Neural cell (in vitro differentiated cells): ENCODE data around the gene NOTCH2. TPM values are rescaled to one million over a fixed set of nuclear protein-coding genes. Genes with fewer than 3 reads are reported as not detected.

ENCODE experiments used
- H2AFZ ChIP-seq: fragments of 200-600, 300-800 bp; sonication (generic), shearing (Covaris generic); 2 replicates; pipeline ENCODE4 v1.6.0; 2014; ENCODE audit warnings: low read depth, mild to moderate bottlenecking, antibody characterized with exemption, low read length, moderate library complexity
- H3F3A ChIP-seq: fragments of 200-600 bp; shearing (Covaris generic); 2 replicates; pipeline ENCODE4 v1.6.1; 2016; ENCODE audit warnings: mild to moderate bottlenecking, moderate library complexity, mixed read lengths, antibody characterized with exemption, low read length; ENCODE audit not compliant: insufficient read depth, poor library complexity, severe bottlenecking
- H3K27ac ChIP-seq: fragments of 200-600, 300-800 bp; sonication (generic), shearing (Covaris generic); 2 replicates; pipeline ENCODE4 v1.5.1; 2014; ENCODE audit warnings: mild to moderate bottlenecking, low read length, moderate library complexity
- H3K27me3 ChIP-seq: fragments of 300-800, 200-600 bp; sonication (generic), shearing (Covaris generic); 2 replicates; pipeline ENCODE4 v1.6.0; 2014; ENCODE audit warnings: mild to moderate bottlenecking, low read depth, low read length, moderate library complexity; ENCODE audit not compliant: insufficient read depth
- H3K36me3 ChIP-seq: fragments of 300-800, 200-600 bp; sonication (generic), shearing (Covaris generic); 2 replicates; pipeline ENCODE4 v1.5.1; 2014; ENCODE audit warnings: mild to moderate bottlenecking, antibody characterized with exemption, low read length, moderate library complexity; ENCODE audit not compliant: insufficient read depth
- H3K4me2 ChIP-seq: fragments of 300-800, 200-600 bp; sonication (generic), shearing (Covaris generic); 2 replicates; pipeline ENCODE4 v1.6.0; 2014; ENCODE audit warnings: mild to moderate bottlenecking, low read length
- H3K4me3 ChIP-seq: fragments of 300-800, 200-600 bp; sonication (generic), shearing (Covaris generic); 2 replicates; pipeline ENCODE4 v1.5.1; 2014; ENCODE audit warnings: mild to moderate bottlenecking, low read length, moderate library complexity
- H3K79me2 ChIP-seq: fragments of 200-600 bp; shearing (Covaris generic); replicated peaks from 2 replicates; pipeline ENCODE4 v1.6.0; 2014; ENCODE audit warnings: mild to moderate bottlenecking, low read length, moderate library complexity; ENCODE audit not compliant: insufficient read depth
- H3K9ac ChIP-seq: fragments of 300-800, 200-600 bp; sonication (generic), shearing (Covaris generic); 2 replicates; pipeline ENCODE4 v1.6.1; 2016; ENCODE audit warnings: mild to moderate bottlenecking, low read length, mixed read lengths
- H3K9me2 ChIP-seq: fragments of 200-600 bp; shearing (Covaris generic); 2 replicates; pipeline ENCODE4 v1.6.1; 2016; ENCODE audit warnings: mild to moderate bottlenecking, low read length, mixed read lengths; ENCODE audit not compliant: insufficient read depth
- H3K9me3 ChIP-seq: fragments of 200-600, 300-800 bp; sonication (generic), shearing (Covaris generic); 2 replicates; pipeline ENCODE4 v1.6.1; 2016; ENCODE audit warnings: mild to moderate bottlenecking, mixed run types, low read length, moderate library complexity, mixed read lengths
- H4K20me1 ChIP-seq: fragments of 200-600 bp; shearing (Covaris generic); 2 replicates; pipeline ENCODE4 v1.6.1; 2016; ENCODE audit warnings: mild to moderate bottlenecking, mixed run types; ENCODE audit not compliant: insufficient read depth
- CTCF ChIP-seq: fragments of 450-650 bp; IDR thresholded peaks from 2 replicates; pipeline ENCODE4 v1.5.1; 2014; ENCODE audit warnings: antibody characterized with exemption, mild to moderate bottlenecking, moderate library complexity; ENCODE audit not compliant: poor library complexity, severe bottlenecking
- EP300 ChIP-seq: fragments of 450-650 bp; conservative IDR thresholded peaks from 2 replicates; pipeline ENCODE4 v1.6.1; 2014; ENCODE audit warnings: antibody characterized with exemption, mild to moderate bottlenecking, moderate library complexity; ENCODE audit not compliant: poor library complexity, severe bottlenecking
- EZH2 ChIP-seq: fragments of 200-600, 300-800 bp; shearing (Covaris generic), sonication (generic); IDR thresholded peaks from 2 replicates; pipeline ENCODE4 v1.6.1; 2014; ENCODE audit warnings: antibody characterized with exemption, low read length, borderline replicate concordance, mild to moderate bottlenecking; ENCODE audit not compliant: insufficient read depth, poor library complexity, severe bottlenecking
- MXI1 ChIP-seq: fragments of 450-650 bp; conservative IDR thresholded peaks from 2 replicates; pipeline ENCODE4 v1.6.1; 2014; ENCODE audit warnings: antibody characterized with exemption, mild to moderate bottlenecking; ENCODE audit not compliant: poor library complexity, severe bottlenecking
- POLR2AphosphoS5 ChIP-seq: IDR thresholded peaks from 2 replicates; pipeline ENCODE4 v1.6.1; 2012
- RAD21 ChIP-seq: fragments of 450-650 bp; conservative IDR thresholded peaks from 2 replicates; pipeline ENCODE4 v1.6.1; 2014; ENCODE audit warnings: antibody characterized with exemption, mild to moderate bottlenecking, moderate library complexity
- SMC3 ChIP-seq: fragments of 450-650 bp; conservative IDR thresholded peaks from 2 replicates; pipeline ENCODE4 v1.6.1; 2014; ENCODE audit warnings: antibody characterized with exemption, mild to moderate bottlenecking, moderate library complexity; ENCODE audit not compliant: poor library complexity
- TAF1 ChIP-seq: IDR thresholded peaks from 2 replicates; pipeline ENCODE4 v1.6.1; 2012; ENCODE audit warnings: low read depth
- polyA plus RNA-seq: library from polyadenylated mRNA; depleted of rRNA; stranded (reverse); fragments of >200 nt; gene quantifications from 2 replicates; pipeline ENCODE4 v1.2.3, GENCODE V29; 2014
- TF ChIP-seq, protein P1 (sequence below): IDR thresholded peaks from 2 replicates; pipeline ENCODE4 v1.6.1; 2012; ENCODE audit warnings: borderline replicate concordance

NOTCH2 gene
- polyA plus RNA-seq, 1 donor from 2014 or later, result 0.73 TPM

GRCh38 chr1:119926553-119926952, 142.9 kb downstream of the NOTCH2 start:
- H3K9ac ChIP-seq, result no peak overlapping the region
- H3K27ac ChIP-seq, result no peak overlapping the region
- no peaks in the 10 kb centered on the region for H3K79me2 ChIP-seq
- H4K20me1 ChIP-seq, result no peaks in the 10 kb centered on the region
- H3K4me3 ChIP-seq, result no peak overlapping the region
- H3K9me2 ChIP-seq, result no peaks in the 10 kb centered on the region
- no peaks in the 10 kb centered on the region for H3K36me3 ChIP-seq
- H3K4me2 ChIP-seq, result no peak overlapping the region
- no peak overlapping the region for H2AFZ ChIP-seq
- H3F3A ChIP-seq, result no peaks in the 10 kb centered on the region
- no peaks in the 10 kb centered on the region for H3K9me3 ChIP-seq
- TF ChIP-seq EP300 (no peak), CTCF (no peak), TAF1 (no peak), SMC3 (no peak), EZH2 (no peak), MXI1 (no peak), POLR2AphosphoS5 (no peak), RAD21 (no peak)
- TF ChIP-seq, protein P1, sequence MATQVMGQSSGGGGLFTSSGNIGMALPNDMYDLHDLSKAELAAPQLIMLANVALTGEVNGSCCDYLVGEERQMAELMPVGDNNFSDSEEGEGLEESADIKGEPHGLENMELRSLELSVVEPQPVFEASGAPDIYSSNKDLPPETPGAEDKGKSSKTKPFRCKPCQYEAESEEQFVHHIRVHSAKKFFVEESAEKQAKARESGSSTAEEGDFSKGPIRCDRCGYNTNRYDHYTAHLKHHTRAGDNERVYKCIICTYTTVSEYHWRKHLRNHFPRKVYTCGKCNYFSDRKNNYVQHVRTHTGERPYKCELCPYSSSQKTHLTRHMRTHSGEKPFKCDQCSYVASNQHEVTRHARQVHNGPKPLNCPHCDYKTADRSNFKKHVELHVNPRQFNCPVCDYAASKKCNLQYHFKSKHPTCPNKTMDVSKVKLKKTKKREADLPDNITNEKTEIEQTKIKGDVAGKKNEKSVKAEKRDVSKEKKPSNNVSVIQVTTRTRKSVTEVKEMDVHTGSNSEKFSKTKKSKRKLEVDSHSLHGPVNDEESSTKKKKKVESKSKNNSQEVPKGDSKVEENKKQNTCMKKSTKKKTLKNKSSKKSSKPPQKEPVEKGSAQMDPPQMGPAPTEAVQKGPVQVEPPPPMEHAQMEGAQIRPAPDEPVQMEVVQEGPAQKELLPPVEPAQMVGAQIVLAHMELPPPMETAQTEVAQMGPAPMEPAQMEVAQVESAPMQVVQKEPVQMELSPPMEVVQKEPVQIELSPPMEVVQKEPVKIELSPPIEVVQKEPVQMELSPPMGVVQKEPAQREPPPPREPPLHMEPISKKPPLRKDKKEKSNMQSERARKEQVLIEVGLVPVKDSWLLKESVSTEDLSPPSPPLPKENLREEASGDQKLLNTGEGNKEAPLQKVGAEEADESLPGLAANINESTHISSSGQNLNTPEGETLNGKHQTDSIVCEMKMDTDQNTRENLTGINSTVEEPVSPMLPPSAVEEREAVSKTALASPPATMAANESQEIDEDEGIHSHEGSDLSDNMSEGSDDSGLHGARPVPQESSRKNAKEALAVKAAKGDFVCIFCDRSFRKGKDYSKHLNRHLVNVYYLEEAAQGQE, result no peak
- H3K27me3 ChIP-seq, result no peaks in the 10 kb centered on the region

GRCh38 chr1:119924948-119925898, 144.2 kb downstream of the NOTCH2 start:
- no peak overlapping the region for H3K9ac ChIP-seq
- no peak overlapping the region for H3K4me3 ChIP-seq
- H3K36me3 ChIP-seq, result no peaks in the 10 kb centered on the region

More at GRCh38 chr1:119924948-119925898, 144.2 kb downstream of the NOTCH2 start:
- Histone ChIP-seq H3K27ac (no peak overlapping the region), H3K27me3 (no peaks in the 10 kb centered on the region), H4K20me1 (no peaks in the 10 kb centered on the region), H3F3A (no peaks in the 10 kb centered on the region), H2AFZ (no peak overlapping the region), H3K9me2 (no peaks in the 10 kb centered on the region), H3K9me3 (no peaks in the 10 kb centered on the region), H3K79me2 (no peaks in the 10 kb centered on the region), H3K4me2 (no peak overlapping the region)
- TF ChIP-seq EP300, result no peak
- TF ChIP-seq, protein P1, result no peak
- TF ChIP-seq POLR2AphosphoS5, result no peak
- no peak for TF ChIP-seq CTCF
- TF ChIP-seq TAF1, result no peak
- no peak for TF ChIP-seq EZH2
- TF ChIP-seq SMC3, result no peak
- no peak for TF ChIP-seq MXI1
- TF ChIP-seq RAD21, result no peak
